GM23338 (cell line): ENCODE results near the gene HIF3A. TPM values are rescaled to one million over a fixed set of nuclear protein-coding genes. Genes with fewer than 3 reads are reported as not detected.

Source experiments
- ATAC-seq: fragments of 200-7000 bp; cut with Tn5 transposase; 3 replicates; pipeline ENCODE4 v1.9.1; 2020
- DNase-seq: peaks from one replicate; pipeline ENCODE4 v3.0.0-alpha.2; 2015; ENCODE audit warnings: low spot score
- H2AFZ ChIP-seq: fragments of 200-600 bp; sonication (generic); 2 replicates; pipeline ENCODE4 v1.8.0; 2016; ENCODE audit warnings: antibody characterized with exemption, mild to moderate bottlenecking, moderate library complexity
- H3F3A ChIP-seq: fragments of 200-600 bp; sonication (generic); replicated peaks from 2 replicates; pipeline ENCODE4 v1.8.0; 2017; ENCODE audit warnings: antibody characterized with exemption, mixed run types, low read depth
- H3K27ac ChIP-seq: fragments of 200-600 bp; sonication (generic); 2 replicates; pipeline ENCODE4 v1.6.1; 2016; ENCODE audit warnings: low read depth
- H3K27me3 ChIP-seq: fragments of 200-600 bp; sonication (generic); 2 replicates; pipeline ENCODE4 v1.8.0; 2016; ENCODE audit warnings: mild to moderate bottlenecking, mixed run types, moderate library complexity; ENCODE audit not compliant: insufficient read depth
- H3K36me3 ChIP-seq: fragments of 200-600 bp; sonication (generic); 2 replicates; pipeline ENCODE4 v1.8.0; 2016; ENCODE audit warnings: mild to moderate bottlenecking; ENCODE audit not compliant: insufficient read depth
- H3K4me1 ChIP-seq: fragments of 200-600 bp; sonication (generic); 2 replicates; pipeline ENCODE4 v1.8.0; 2016; ENCODE audit warnings: mild to moderate bottlenecking, moderate library complexity; ENCODE audit not compliant: insufficient read depth
- H3K4me2 ChIP-seq: fragments of 200-600 bp; sonication (generic); 2 replicates; pipeline ENCODE4 v1.7.1; 2017; ENCODE audit warnings: mixed run types
- H3K4me3 ChIP-seq: fragments of 200-600 bp; sonication (generic); 2 replicates; pipeline ENCODE4 v1.6.1; 2016; ENCODE audit warnings: mixed run types
- H3K79me2 ChIP-seq: fragments of 200-600 bp; sonication (generic); replicated peaks from 2 replicates; pipeline ENCODE4 v1.8.0; 2017; ENCODE audit warnings: mild to moderate bottlenecking; ENCODE audit not compliant: insufficient read depth
- H3K9me2 ChIP-seq: fragments of 200-600 bp; sonication (generic); 2 replicates; pipeline ENCODE4 v1.8.0; 2017; ENCODE audit not compliant: insufficient read depth
- H4K20me1 ChIP-seq: fragments of 200-600 bp; sonication (generic); replicated peaks from 2 replicates; pipeline ENCODE4 v1.8.0; 2017; ENCODE audit warnings: mild to moderate bottlenecking; ENCODE audit not compliant: insufficient read depth
- H3K27ac Mint-ChIP-seq: 2 replicates; pipeline ENCODE4 v1.8.0; 2020; ENCODE audit warnings: inconsistent platforms, mild to moderate bottlenecking, moderate library complexity, mixed read lengths
- H3K27me3 Mint-ChIP-seq: 3 replicates; pipeline ENCODE4 v1.8.0; 2022; ENCODE audit warnings: low read depth, mild to moderate bottlenecking, moderate library complexity, mixed read lengths, inconsistent platforms; ENCODE audit not compliant: insufficient read depth, poor library complexity
- H3K36me3 Mint-ChIP-seq: 3 replicates; pipeline ENCODE4 v1.8.0; 2021; ENCODE audit warnings: low read depth, mild to moderate bottlenecking, inconsistent platforms, moderate library complexity, mixed read lengths
- H3K4me1 Mint-ChIP-seq: 3 replicates; pipeline ENCODE4 v1.8.0; 2020; ENCODE audit warnings: mild to moderate bottlenecking, inconsistent platforms, mixed read lengths
- H3K4me3 Mint-ChIP-seq: 3 replicates; pipeline ENCODE4 v1.8.0; 2021; ENCODE audit warnings: moderate library complexity, mild to moderate bottlenecking, inconsistent platforms, mixed read lengths
- H3K9me3 Mint-ChIP-seq: 3 replicates; pipeline ENCODE4 v1.8.0; 2020; ENCODE audit warnings: moderate library complexity, mild to moderate bottlenecking, inconsistent platforms, mixed read lengths
- CREB1 ChIP-seq: fragments of 250-450 bp; sonication (Bioruptor Pico); IDR thresholded peaks from 2 replicates; pipeline ENCODE4 v1.5.0; 2020; ENCODE audit warnings: low read depth, mild to moderate bottlenecking, moderate library complexity
- EZH2phosphoT487 ChIP-seq: fragments of 200-600 bp; sonication (generic); IDR thresholded peaks from one replicate; pipeline ENCODE4 v1.8.1; 2018; ENCODE audit warnings: antibody characterized with exemption; ENCODE audit not compliant: unreplicated experiment
- JUNB ChIP-seq: IDR thresholded peaks from one replicate; pipeline ENCODE4 v1.6.1; 2016; ENCODE audit warnings: antibody characterized with exemption; ENCODE audit not compliant: unreplicated experiment
- NANOG ChIP-seq: IDR thresholded peaks from 2 replicates; pipeline ENCODE4 v1.6.1; 2016; ENCODE audit warnings: antibody characterized with exemption, borderline replicate concordance
- STAT1 ChIP-seq: IDR thresholded peaks from one replicate; pipeline ENCODE4 v1.6.1; 2016; ENCODE audit warnings: antibody characterized with exemption; ENCODE audit not compliant: unreplicated experiment
- ZNF114 ChIP-seq: fragments of 250-450 bp; sonication (Bioruptor Pico); IDR thresholded peaks from 2 replicates; pipeline ENCODE4 v1.5.0; 2020; ENCODE audit warnings: mild to moderate bottlenecking, moderate library complexity
- ZNF462 ChIP-seq: fragments of 250-450 bp; sonication (Bioruptor Pico); IDR thresholded peaks from 2 replicates; pipeline ENCODE4 v1.5.0; 2020; ENCODE audit warnings: mild to moderate bottlenecking, moderate library complexity
- polyA plus RNA-seq: library from polyadenylated mRNA; unstranded; fragments of >200 nt; fragmentation: Nextera tagmentation; extraction: Ambion mirVana; gene quantifications from 2 replicates; pipeline ENCODE4 v1.2.1, GENCODE V29; 2016
- total RNA-seq: library from RNA; depleted of rRNA; stranded (reverse); fragments of >200 nt; shearing (Covaris generic); gene quantifications from 2 replicates; pipeline ENCODE4 v1.2.3, GENCODE V29; 2014

HIF3A gene
- total and polyA plus RNA-seq, 2 experiments from 2014 or later: 20.4 to 70.5 TPM

GRCh38 chr19:46366620-46367292 is 69.9 kb downstream of the HIF3A start:
- H3K27ac Mint-ChIP-seq: no peak overlapping the region
- DNase-seq (no peak), ATAC-seq (no peak)
- Histone ChIP-seq H3K4me2 (no peak overlapping the region), H3K4me3 (no peak overlapping the region), H3K27me3 (no peaks in the 10 kb centered on the region), H3K79me2 (peaks cover 80% of the 10 kb centered on the region), H3K9me2 (no peaks in the 10 kb centered on the region), H4K20me1 (peaks cover 18% of the 10 kb centered on the region), H3K36me3 (peaks cover 15% of the 10 kb centered on the region), H3K4me1 (peaks cover 3% of the 10 kb centered on the region; the same call in 1 of the 2 replicates), H3K27ac (no peak overlapping the region; the same call in 1 of the 2 replicates), H2AFZ (no peak overlapping the region), H3F3A (no peaks in the 10 kb centered on the region; the same call in 1 of the 2 replicates)
- H3K27me3 Mint-ChIP-seq: peaks cover 3% of the 10 kb centered on the region
- H3K4me3 Mint-ChIP-seq: no peak overlapping the region
- peaks cover 36% of the 10 kb centered on the region for H3K36me3 Mint-ChIP-seq
- TF ChIP-seq STAT1 (no peak), ZNF114 (CRISPR knock-in tag) (no peak), JUNB (no peak), CREB1 (CRISPR knock-in tag) (no peak), EZH2phosphoT487 (no peak), NANOG (no peak), ZNF462 (no peak)
- no peaks in the 10 kb centered on the region for H3K9me3 Mint-ChIP-seq
- peaks cover 17% of the 10 kb centered on the region for H3K4me1 Mint-ChIP-seq
